Measurements from ENCODE around the gene DST.
A peak's percentile ranks its signal among the peaks of the same experiment; 100 is the strongest.

Gene DST

DNA sequence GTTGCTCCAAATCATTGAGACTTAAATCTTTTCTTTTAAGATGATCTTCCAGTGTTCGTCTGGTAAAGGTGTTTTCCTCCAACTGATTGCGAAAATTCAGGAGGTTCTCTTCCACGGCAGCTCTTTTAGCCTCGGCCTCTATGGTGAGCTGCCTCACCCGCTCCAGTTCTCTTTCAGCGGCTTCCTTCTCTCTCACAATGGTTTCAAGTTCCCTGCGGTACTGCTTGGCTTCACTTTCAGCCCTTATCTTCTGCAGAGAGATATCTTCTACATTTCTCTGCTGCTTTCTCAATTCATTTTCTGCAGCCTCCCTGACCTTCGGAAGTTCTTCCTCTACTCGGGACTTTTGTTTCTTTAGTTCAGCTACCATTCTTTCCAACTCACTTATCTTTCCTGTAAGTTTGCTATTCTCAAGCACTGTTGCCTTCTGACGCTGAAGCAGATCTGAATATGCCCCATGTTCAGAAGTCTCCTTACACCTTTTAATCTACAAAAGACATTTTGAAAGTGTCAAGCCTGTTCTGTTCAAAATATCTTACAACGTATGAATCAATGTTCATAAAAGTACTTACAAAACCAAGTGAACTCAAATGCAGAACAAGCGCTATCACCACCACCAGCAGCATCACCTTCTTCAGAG, 22.3 kb downstream of the DST start:
- DNase-seq (ENCODE audit: low spot score), result no peak

DNA sequence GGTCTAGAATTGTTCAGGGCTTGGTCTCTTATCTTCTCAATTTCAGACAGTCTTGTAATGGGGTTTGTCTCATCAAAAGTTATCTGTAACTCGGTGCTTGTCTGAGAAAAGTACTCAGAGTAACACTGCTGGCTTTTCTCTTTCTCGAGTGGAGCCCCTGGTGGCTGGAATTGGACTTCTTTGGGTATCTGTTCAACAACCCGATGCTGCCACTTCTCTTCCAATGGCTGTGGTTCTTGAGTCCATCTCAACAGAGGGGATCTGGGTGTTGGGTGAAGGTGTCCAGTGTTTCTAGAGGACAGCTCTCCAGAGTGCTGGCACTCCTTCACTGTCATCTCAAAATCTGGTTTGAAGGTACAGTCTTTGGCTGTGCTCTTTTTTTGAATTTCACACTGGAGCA, 24.6 kb downstream of the DST start:
- no peak for DNase-seq (ENCODE audit: low spot score)

DNA sequence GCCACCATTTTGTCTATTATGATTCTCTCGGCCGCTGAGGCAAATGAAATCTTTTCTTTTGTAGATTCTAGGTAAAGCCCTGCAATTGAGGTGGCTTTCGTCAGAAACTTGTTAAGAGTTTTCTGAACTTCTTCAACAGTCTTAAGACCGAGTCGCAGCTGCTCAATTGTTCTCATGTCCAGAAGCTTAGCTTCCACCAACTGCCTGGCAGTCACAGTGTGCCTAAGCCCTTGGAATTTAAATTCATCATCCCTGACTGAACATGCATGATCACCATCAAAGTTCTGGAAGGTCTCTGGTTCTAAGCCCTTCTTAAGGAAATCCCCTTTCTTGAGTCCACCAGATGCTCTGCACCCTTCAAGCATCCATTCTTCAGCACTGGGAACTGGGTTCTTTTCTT, 25.7 kb downstream of the DST start:
- DNase-seq (ENCODE audit: low spot score), result no peak

DNA sequence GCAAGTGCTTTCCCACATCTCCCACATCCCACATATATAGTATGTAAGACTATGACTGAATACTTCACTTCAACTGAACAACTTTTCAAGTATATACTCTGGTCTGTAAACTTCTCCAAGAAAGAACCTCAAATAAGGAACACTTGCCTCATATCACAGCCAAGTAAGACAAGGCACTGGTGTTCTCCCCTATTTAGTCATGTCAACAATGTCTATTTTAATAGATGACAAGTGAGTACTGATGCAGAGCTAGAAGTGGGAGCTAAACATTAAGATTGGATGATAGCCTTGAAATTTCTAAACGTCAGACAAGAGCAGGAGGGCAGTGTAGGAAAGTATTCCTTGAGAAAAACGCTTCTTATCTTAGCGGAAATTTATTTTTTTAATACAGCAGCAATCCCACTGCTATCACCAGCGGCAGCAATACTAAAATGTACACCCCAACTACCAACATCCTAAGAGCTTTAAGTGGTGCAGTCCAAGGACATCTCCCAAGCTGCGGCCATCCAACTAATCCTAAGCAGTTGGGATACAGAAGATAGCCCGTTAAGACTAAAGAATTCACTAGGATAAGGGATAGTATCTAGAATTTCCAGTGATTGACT, 29.3 kb downstream of the DST start:
- no peak for DNase-seq (ENCODE audit: low spot score)

DNA sequence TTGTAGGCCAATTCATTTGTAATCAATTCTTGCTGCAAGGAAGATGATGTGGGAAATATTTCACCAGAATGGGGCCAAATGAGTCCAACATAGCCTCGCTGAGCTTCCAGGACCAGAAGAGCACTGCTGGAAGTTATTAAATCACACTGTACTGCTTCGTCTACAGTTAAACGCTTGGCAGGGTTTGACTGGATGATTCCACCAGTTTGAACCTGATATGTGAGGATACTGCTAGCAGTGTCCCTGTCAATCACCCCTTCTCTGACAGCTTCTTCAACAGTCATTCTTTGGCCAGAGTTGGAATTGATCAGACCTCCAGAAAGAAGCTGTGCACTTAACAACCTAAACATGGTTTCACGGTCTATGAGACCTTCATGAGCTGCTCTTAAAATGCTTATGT, 34.4 kb downstream of the DST start:
- no peak for DNase-seq (ENCODE audit: low spot score)

DNA sequence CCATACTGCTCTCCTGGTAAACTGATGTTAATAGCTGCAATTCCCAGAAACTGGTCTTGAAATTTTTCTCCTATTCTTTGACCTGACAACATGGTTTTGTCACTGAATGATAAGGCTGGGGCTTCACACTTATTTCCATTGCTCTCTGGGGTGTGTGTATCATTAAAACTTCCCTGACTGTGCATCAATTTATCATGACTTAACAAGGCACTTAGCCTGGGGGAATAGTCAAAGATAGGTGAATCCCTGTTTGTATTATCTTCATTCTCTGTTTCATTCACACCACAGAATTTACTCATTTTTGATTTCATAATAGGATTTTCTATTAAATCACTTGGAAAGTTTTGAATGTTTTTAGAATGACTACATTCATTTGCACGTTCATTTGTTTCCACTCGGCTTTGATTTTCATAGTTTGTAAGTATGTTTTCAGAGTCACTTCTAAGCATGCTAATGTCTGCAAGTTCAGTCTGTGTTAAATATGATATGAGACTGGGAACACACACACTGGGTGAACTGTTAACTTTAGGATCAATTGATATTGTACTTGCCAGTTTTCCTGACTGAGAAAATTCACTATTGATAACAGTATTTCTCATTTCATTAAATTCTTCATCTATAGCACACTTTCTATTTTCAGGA, 35.5 kb downstream of the DST start:
- DNase-seq (ENCODE audit: low spot score), result no peak

DNA sequence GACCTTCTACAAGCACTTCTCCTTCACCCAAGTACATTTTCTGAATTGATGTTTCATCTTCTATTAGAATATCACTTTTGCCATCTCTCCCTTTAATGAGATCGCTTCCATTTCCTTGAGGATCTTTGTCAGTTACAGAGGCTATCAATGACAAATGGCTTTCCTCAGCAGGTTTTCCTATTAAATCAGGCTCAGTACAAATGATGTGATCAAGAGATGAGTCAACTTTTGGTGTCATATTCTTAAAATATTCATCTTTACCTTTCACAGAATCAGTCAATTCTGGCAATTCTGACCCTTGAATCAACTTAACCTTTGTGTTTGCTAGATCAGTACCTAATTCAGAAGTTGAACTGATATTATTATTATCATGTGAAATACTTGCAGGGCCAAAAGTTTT, 37.3 kb downstream of the DST start:
- no peak for DNase-seq (ENCODE audit: low spot score)

DNA sequence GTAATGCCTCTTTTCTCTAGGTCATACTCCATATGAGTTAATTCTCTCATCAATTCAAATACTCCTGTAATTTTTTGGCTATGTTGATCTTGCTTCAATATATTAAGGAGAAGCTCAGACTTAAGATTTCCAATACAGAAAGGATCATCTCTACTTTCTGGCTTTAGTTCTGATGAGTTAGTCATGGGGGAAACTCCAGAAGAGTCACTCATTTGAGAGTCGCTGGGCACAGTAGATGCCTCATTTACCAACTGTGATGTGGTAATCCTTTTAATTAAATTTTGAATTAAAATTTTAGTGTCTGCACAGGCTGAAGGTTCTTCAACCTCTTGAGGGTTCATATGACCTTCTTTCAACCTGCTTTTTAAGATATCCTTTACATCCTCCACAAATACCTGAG, 38.5 kb downstream of the DST start:
- DNase-seq (ENCODE audit: low spot score), result no peak

DNA sequence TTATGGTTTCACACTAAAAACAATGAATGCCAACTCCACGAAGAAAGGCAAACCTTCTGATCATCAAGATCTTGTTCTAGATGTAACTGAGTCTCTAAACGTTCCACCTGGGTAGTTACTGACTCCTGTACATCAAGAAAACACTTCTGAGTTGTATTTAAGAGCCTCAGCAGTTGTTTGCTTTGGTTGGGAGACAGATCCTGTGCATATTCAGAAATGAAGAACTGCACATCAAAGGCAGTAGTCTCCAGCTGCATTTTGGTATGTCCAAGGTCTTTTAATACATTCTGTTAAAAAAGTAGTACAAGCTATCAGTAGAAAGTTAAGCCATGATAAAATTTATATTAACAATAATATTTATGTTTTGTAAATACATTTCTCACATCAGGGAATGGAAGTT, 41.3 kb downstream of the DST start:
- no peak for DNase-seq (ENCODE audit: low spot score)

DNA sequence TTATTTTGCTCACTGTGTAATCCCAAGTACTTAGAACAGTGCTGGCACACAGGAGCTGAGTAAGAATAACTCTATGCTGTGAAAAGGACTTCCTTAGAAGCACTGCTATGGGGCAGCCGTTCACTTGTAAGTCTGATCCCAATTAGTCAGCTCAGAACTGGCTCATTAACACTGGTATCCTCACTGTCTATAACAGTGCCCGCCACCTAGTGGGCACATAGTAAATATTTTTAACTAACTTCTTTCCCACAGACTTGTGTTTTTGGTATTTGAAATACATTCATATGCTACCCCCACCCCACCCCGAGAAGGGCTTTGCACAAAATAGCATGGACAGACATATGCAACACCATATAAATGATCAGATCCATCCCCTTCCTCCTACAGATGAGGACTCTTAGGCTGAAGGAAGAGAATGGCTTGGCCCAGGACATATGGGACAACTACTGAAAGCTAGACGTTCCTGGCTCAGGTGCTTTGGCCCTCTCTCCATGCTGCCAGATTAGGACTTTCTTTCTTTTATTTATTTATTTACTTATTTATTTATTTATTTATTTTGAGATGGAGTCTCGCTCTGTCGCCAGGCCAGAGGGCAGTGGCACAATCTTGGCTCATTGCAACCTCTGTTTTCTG, 47.1 kb downstream of the DST start:
- peak; percentile 18 for DNase-seq (ENCODE audit: low spot score)

DNA sequence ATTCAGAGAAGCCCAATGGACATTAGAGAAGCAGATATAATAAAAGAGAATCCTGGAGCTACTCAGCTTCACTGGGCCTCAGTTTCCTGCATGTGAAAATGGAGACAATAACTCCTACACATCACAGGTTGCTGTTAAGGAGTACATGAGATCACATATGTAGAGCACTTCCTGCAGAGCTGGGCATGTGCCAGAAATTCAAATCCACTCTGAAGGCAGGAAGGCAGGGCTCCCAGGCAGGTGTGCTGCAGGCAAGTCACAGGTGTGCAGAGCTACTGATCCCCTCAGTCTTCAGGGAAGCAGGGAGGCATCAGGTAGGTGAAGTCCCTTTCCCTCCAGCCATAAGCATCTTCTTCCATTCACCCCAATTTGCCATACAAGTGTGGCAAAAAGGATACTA, 48.0 kb downstream of the DST start:
- DNase-seq (ENCODE audit: low spot score), result peak; percentile 24

DNA sequence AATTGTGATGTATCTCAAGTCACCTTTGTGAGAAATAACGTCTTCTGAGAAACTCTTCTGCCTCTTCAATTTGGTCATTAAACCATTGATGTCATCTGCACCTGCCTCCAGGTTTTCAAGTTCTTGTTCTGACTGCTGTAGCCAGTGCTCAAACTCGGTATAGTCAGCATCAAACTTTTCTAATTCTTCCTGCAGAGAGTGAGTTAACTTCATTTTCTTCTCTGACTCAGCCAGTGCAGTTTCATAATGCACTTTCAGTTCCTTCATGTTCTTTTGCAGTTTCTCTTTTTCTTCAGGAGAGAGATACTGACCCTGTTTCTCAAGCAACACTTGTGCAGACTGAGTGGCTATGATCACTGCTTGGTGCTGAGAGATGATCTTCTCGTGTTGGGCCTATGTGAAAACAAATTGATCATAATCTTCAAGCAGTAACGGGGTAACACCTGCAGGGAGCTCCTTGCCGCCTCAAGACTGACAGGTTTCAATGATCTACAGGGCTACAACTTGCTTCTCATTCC, 48.8 kb downstream of the DST start:
- DNase-seq (ENCODE audit: low spot score), result no peak

DNA sequence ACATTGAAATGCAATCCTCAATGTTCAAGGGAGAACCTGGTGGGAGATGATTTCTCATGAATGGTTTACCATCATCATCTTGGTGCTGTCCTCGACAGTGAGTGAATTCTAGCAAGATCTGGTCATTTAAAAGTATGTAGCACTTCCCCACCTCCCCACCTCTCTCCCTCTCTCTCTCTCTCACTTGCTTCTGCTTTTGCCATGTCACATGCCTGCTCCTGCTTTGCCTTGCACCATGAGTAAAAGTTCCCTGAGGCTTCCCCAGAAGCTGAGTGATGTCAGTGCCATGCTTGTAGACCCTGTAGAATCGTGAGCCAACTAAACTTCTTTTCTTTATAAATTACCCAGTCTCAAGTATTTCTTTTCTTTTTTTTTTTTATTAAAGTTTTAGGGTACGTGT, 60.5 kb downstream of the DST start:
- DNase-seq (ENCODE audit: low spot score), result no peak

DNA sequence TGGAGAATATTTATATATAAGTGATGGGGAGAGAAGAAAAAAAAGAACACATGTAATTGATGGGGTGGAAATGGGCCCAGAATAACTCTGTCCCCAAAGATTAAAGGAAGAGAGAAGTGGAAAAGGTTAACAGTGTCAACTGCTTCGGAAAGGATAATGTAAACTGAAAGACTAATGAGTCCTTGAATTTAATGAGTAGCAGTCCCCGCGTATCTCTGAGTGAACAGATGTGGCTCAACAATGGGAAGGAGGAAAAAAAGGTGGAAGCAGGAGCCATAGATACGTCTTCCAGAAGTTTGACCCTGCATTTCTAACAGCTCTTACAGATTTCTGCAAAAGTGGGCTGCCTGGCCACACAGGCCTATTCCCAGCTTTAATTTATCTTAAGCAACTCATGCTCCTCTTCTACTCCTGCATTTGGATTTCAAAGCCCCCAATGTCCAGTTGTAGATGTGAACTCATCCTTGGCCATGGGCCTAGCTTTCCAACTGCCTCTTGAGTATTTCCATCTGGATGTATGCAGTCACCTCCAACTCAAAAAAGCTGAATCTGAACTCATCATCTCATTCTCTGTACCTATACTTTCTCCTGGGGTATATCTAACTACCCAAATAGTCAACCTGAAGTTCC, 61.3 kb downstream of the DST start:
- DNase-seq (ENCODE audit: low spot score), result no peak

DNA sequence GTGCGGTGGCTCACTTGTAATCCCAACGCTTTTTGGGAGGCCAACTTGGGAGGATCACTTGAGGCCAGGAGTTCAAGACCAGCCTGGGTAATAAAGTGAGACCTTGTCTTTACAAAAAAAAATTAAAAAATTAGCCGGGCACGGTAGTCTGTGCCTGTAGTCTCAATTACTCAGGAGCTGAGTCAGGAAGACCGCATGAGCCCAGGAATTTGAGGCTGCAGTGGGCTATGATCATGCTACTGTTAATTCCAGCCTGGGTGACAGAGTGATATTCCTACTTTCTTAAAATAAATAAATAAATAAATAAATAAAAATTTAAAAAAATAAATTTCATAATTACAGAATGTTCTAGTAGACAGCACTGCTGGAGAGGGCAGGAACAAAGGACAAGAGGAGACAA, 62.4 kb downstream of the DST start:
- no peak for DNase-seq (ENCODE audit: low spot score)

DNA sequence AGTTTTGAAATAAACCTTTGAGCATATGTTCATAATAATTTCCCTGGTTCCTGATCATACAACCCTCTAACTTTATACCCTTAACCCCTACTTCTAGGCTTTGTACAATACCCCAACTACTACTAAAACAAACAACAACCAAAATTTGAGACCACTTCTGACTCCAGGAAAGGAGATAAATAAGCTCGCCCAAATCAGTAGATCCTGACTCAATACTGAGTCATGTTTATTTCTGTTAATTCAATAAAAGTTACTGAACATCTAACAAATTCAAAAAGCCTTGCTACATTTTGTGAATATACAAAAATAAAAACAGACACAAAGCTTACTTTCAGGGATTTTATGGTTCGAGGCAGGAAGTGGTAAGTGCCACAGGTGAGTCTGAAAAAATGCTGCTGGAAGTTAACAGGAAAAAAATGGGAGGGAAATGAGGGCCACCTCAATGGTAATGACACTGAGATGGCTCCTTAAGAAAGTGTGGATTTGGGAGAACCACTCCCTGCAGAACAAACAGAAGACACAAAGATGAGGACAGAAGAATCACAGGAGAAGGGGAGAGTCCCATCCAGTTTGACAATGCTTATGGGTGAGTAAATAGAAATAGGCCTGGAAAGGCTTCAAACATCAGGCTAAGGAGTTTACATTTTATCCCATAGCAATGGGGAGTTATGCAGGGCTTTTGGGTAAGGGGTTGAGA, 63.4 kb downstream of the DST start:
- DNase-seq (ENCODE audit: low spot score), result no peak

DNA sequence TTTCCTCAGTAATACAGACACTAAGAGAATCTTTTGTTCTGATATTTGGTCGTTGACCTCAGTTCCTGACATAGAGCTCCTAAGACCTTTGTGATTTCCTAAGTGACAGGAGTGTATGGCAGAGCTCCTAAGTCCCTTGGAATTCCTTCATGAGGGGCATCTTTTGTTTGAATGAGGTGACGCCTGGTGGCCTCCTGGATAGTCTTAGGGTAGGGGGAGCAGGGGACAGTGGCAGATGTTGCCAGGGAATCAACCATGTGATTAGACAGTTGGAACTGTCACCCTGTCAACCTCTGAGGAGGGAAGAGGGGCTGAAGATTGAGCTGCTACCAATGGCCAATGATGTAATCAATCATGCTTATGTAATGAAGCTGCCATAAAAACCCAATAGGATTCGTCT, 67.0 kb downstream of the DST start:
- no peak for DNase-seq (ENCODE audit: low spot score)

DNA sequence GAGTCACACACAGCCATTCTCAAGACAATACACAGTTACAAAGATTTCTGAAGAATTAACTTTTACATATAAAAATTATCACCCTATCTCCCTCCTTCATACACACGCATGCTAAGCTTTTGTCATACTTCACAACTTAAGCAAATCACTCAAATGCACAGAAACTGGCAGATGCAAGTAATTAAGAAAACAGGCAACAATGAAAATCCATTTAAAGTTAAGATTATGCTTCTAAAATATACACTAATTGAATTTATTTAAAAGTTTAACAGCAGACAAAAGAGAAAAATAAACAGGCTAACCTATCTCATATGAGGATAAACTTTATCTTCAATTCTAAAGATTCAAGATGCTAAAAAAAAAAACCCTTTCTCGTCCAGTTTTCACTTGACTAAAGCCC, 68.4 kb downstream of the DST start:
- no peak for DNase-seq (ENCODE audit: low spot score)

DNA sequence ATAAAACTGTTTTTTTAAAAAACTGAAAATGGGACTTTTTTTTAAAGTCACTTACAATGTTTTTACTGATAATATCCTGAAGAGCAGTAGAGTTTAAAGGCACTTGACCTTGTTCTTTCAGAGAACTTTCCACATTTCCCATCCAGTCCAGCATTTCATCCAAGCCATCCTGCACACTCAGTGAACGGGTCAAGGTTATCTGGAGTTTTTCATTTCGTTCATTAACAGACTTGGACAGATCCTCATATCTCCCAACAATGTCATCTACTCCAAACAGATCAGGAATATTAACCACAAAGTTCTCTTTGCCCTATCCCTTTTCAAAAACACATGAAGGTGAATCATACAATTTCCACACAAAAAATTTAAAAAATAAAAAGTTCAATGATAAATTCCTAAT, 69.1 kb downstream of the DST start:
- DNase-seq (ENCODE audit: low spot score), result no peak

DNA sequence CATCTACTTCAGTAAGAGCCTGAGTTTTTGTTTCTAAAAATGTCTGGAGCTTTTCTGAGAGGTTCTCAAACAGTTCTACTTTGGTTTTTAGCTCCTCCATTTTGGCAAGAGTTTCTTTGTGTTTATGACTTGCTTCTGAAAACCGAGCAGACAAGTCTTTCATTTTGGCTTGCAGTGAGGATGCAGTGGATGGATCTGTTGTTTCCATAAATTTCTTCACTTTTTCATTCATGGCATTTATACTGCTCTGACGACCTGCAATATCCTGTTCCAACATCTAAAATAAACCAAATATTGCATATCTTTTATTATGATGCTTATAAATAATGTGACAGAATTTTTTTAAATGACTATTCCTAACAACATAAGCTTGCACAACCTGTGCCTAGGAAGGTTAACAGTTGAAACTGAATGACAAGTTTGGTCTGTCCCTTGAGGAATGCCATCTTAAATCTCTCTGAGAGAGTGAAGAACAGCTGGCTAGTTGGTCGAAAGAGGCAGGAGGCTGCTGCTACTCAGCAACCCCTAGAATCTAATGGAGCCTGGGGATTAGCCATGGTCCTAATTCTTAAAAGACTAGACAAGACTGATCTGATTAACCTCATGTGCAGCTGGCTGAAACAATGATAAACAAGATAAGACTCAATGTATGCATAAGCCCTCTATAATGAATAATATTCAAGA, 69.8 kb downstream of the DST start:
- no peak for DNase-seq (ENCODE audit: low spot score)

DNA sequence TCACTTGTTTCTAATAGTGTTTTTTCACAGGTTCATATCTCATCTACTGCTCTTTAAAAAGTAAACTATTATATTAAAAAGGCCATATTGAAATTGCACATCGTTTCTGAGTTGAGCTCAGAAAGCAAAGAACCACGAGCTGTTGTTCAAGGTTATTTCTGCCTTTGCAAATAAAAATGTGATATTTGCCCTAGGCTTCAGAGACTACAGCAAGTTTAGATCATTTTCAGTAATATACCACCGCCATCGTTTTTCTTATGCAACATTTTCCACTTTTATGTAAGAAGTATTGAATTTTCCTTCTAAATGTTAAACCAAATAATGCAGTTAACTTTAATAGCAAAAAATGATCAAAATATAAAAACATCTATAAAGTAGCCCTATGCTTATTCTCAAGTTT, 71.1 kb downstream of the DST start:
- no peak for DNase-seq (ENCODE audit: low spot score)

Measured in CD4-positive, alpha-beta T cell treated with Interleukin-6 at 100 ng/mL for 8 hours (primary cell).